RKO (cell line): ENCODE data around the gene PIGP.
"Not testable (repeated sequence)": the region's sequence is repeated elsewhere in the genome, so short reads cannot be mapped to it uniquely, and the experiment has no call there.

ENCODE experiments used
- DNase-seq: peaks from one replicate; pipeline ENCODE4 v3.0.0-alpha.2; 2016; ENCODE audit warnings: low spot score

PIGP gene

GRCh38 chr21:37076087-37076850 lies 3.4 kb upstream of the PIGP start:
- DNase-seq = no peak

GRCh38 chr21:37075214-37075770 lies 2.4 kb upstream of the PIGP start:
- no peak for DNase-seq

DNA sequence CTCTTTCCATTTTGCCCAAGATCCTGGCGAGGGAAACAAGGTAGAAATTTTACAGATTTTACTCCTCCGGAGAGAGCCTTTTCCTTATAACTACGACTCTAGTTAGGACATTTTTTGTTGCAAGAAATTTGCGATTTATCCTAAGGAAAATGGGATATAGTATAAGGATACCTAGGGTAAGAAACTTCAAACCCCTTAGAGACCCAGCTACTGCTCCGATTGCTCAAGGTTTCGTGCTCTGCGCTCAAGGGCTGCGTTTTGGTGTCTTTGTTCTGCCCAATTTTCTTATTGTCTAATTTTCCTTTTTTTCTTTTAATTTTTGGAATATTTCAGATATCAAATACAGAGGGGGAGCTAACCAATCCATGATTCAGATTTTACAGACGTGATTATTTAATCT lies 1.7 kb upstream of the PIGP start:
- DNase-seq = no peak

- DNase-seq = peak; percentile 29
Measured at GRCh38 chr21:37074197-37074510, 1.3 kb upstream of the PIGP start.

DNA sequence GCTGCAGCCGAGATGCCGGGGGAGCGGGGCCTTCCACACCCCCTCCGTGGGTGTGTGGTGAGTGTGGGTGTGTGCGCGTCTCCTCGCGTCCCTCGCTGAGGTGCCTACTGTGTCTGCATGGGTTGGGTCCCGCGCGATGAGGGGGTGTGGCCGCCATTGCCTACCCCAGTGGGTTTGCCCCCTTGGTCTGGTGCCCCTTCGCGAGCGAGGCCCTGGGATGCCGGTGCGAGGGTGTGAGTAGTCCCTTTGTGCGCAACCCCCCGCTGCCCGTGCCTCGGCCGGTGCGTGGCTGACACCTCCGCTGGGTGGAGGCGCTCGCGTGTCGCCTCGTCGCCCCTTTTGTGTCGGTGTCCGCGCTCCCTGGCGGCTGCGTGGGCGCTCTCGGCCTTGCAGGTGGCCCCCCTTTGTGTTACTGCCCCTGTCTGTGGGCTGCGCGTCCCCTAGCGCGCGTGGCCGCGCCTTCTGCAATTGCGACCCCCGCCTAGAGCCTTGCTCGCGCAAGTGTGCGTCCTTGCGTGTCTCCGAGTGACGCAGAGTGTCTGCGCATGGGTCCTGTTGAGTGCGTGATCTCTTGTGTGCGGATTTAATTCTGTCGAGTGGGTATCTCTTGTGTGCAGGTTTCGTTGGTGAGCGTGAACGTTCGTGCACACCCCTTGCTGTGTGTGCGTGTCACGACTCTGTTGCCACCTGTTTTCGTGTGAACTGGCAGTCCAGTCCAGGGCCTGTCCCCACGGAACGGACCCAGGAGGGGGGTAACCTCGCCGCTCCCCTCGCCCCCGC lies 736 bp upstream of the PIGP start:
- peak; percentile 34 for DNase-seq

DNA sequence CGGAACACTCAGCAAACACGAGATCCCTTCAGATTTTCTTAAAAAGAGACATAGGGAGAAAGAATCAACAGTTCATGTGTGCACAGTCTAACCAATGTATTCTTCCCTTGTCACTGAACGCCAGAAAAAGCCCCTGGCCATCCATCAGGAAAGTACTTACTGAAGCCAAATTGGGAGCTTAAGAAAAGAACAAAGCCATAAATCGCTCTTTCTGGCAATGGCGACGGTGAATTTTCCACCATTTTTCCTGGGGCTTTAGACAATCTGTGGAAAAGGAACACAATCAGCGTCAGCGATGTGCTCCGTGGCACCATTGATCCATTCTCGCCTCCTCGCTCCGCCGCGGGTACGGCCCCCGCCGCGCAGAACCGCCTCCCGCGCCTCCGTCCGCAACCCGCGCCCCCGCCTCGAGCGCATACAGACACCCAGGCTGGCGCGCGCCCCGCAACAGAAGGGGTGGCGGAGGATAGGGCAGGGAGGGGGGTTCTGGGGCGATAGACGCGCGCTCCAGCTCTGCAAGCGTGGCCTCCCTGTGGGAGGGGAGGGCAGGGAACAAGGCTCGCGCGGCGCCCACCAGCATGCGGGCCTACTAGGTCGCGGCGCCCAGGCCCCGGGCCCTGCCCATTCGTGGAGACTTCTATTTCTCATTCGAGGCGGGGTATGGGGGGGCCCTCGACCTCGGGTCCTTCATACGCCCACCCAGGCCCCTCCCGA lies 440 bp downstream of the PIGP start:
- DNase-seq = no peak

GRCh38 chr21:37071561-37072273 lies 1.2 kb downstream of the PIGP start:
- DNase-seq = peak; percentile 74

- no peak for DNase-seq
Measured at GRCh38 chr21:37065561-37066177, 7.2 kb downstream of the PIGP start.

GRCh38 chr21:37064841-37065240 lies 8.0 kb downstream of the PIGP start:
- no peak for DNase-seq

GRCh38 chr21:37063433-37063832 lies 9.4 kb downstream of the PIGP start:
- no peak for DNase-seq

DNA sequence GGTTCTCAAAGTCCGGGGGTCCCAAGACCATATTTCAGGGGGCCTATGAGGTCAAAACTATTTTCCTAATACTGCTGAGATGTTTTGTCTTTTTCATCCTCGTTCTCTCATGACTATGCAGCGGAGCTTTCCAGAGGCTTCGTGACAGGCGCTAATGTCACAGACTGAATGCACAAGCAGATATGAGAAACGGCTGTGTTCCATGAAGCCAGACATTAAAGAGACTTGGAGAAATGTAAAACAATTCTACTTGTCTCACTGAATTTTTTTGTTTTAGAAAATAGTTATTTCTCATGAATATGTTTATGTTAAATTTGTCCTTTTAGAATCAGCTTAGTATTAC lies 10.3 kb downstream of the PIGP start:
- DNase-seq = no peak

GRCh38 chr21:37061926-37062592 lies 10.8 kb downstream of the PIGP start:
- DNase-seq = no peak

- DNase-seq = peak; percentile 94
Measured at GRCh38 chr21:37060296-37060695, 12.6 kb downstream of the PIGP start.

DNA sequence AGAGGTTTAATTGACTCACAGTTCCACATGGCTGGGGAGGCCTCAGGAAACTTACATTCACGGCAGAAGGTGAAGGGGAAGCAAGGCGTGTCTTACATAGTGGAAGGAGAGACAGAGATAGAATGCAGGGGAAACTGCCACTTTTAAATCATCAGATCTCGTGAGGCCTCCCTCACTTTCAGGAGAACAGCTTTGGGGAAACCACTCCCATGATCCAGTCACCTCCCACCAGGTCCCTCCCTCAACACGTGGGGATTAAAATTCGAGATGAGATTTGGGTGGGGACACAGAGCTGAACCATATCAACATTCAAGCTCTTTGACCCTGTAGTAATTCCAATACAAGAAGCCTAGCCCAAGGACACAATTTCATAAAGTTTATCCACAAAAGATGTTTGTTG lies 13.7 kb downstream of the PIGP start:
- DNase-seq = no peak

DNA sequence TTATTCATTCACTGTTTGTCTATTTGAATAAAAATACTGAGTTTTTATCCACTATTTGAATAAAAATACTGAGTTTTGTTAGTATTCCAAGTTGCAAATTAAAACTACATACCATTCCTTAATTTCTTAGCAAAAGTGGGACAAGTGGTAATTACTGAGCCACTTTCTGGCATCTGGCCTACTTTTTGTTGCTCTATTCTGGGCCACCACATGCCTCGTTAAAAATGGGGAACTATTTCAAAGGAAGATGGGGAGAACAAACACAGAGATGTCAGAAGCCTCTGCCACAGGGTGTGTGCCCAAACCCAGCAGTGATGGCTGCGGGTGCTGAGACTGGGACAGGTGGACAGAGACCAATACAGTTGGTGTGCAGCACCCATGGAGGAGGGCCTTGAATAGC lies 14.6 kb downstream of the PIGP start:
- no peak for DNase-seq

- no peak for DNase-seq
Measured at GRCh38 chr21:37057614-37058013, 15.3 kb downstream of the PIGP start.

DNA sequence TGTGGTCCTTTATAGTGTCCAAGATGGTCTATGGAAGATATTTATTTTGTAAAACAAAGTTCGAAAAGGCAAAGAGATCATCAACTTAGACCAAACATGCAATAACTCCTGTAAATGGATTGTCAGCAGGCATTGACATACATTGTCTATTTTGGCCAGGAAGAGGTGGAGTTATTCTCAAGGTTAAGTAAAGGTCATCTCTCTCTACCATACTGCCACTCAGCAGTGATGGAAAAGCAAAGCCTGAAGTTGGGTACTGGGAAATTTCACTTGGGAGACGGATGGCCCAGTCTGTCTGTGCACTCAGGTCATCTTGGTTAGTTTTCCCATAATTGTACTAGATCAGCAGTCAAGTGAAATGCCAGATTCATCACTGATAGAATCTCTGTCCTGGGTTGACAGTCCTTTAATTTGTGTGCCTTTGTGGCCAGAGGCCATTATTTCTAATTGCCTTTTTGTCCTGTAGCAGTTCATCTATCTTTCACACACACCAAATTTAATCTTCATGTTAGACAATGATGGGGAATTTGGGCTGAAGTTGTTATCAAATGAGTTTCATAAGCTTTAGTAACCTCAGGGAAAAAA lies 17.5 kb downstream of the PIGP start:
- no peak for DNase-seq

DNA sequence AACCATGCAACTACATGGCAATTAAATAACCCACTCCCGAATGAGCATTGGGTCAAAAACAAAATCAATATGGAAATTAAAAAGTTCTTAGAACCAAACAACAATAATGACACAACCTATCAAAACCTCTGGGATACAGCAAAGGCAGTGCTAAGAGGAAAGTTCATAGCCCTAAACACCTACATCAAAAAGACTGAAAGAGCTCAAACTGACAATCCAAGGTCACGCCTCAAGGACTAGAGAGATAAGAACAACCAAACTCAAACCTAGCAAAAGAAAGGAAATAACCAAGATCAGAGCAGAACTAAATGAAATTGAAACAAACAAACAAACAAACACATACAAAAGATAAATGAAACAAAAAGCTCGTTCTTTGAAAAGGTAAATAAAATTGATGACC lies 23.1 kb downstream of the PIGP start:
- DNase-seq = not testable (repeated sequence)

DNA sequence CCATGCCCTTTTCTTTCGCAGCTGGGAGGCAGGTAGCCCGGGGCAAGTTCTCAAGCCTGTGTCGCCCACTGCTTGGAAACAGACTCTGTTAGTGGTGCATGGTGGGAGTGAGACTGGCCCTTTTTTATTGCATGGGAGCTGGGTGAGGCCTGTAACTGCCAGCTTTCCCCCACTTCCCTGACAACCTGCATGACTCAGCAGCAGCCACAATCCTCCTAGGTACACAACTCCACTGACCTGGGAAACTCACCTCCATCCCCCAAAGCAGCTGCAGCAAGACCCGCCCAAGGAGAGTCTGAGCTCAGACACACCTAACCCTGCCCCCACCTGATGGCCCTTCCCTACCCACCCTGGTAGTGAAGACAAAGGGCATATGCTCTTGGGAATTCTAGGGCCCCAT lies 25.8 kb downstream of the PIGP start:
- DNase-seq = no peak

- DNase-seq = no peak
Measured at GRCh38 chr21:37045556-37045955, 27.3 kb downstream of the PIGP start.

GRCh38 chr21:37045149-37045548 lies 27.7 kb downstream of the PIGP start:
- no peak for DNase-seq
